HepG2 (cell line): Measurements from ENCODE around the gene ALDH3A2. TPM values are rescaled to one million over a fixed set of nuclear protein-coding genes. Genes with fewer than 3 reads are reported as not detected.

ENCODE experiments used
- ARID2 ChIP-seq: sonication (generic); formaldehyde crosslinking; IDR thresholded peaks from 2 replicates; pipeline ENCODE4 v1.8.1; 2022; ENCODE audit warnings: mild to moderate bottlenecking, missing genetic modification reagents, borderline replicate concordance
- BCLAF1 ChIP-seq: fragments of 450-650 bp; IDR thresholded peaks from 2 replicates; pipeline ENCODE4 v1.6.1; 2017; ENCODE audit warnings: mild to moderate bottlenecking
- CEBPZ ChIP-seq: IDR thresholded peaks from 2 replicates; pipeline ENCODE4 v1.6.1; 2012; ENCODE audit warnings: low read length, improper control_type of control experiment
- FOSL1 ChIP-seq: sonication (generic); formaldehyde crosslinking; IDR thresholded peaks from 2 replicates; pipeline ENCODE4 v1.9.0; 2021; ENCODE audit warnings: missing genetic modification reagents, borderline replicate concordance
- GZF1 ChIP-seq: sonication (generic); formaldehyde crosslinking; IDR thresholded peaks from 2 replicates; pipeline ENCODE4 v1.5.1; 2020; ENCODE audit warnings: mild to moderate bottlenecking, missing genetic modification reagents
- LCORL ChIP-seq, 2 experiments: fragments of 450-650 bp in 1 of 2; sonication (generic) in 1 of 2; formaldehyde crosslinking in 1 of 2; IDR thresholded peaks; 2 replicates each; pipeline versions ENCODE4 v1.5.0 to v1.6.1; 2017 to 2020; ENCODE audit warnings: antibody characterized with exemption in 1 of 2, missing genetic modification reagents in 1 of 2
- NFIC ChIP-seq: IDR thresholded peaks from 2 replicates; pipeline ENCODE4 v1.6.1; 2012; ENCODE audit warnings: mild to moderate bottlenecking, low read length, inconsistent platforms
- RARA ChIP-seq: IDR thresholded peaks from 2 replicates; pipeline ENCODE4 v1.6.1; 2016; ENCODE audit warnings: missing genetic modification reagents, missing compliant biosample characterization
- U2AF2 ChIP-seq: fragments of 200-400 bp; formaldehyde crosslinking; IDR thresholded peaks from 2 replicates; pipeline ENCODE4 v1.6.1; 2017; ENCODE audit warnings: low read depth, mild to moderate bottlenecking, low read length
- ZBTB1 ChIP-seq: sonication (generic); formaldehyde crosslinking; IDR thresholded peaks from 2 replicates; pipeline ENCODE4 v1.4.0; 2020; ENCODE audit warnings: missing genetic modification reagents, borderline replicate concordance
- ZC3H4 ChIP-seq: sonication (generic); formaldehyde crosslinking; IDR thresholded peaks from 2 replicates; pipeline ENCODE4 v1.4.0; 2020; ENCODE audit warnings: missing genetic modification reagents, borderline replicate concordance
- ZFP36 ChIP-seq: fragments of 150-350 bp; IDR thresholded peaks from 2 replicates; pipeline ENCODE4 v1.6.1; 2018; ENCODE audit warnings: borderline replicate concordance, low read length, low read depth; ENCODE audit not compliant: partially characterized antibody
- ZNF468 ChIP-seq: sonication (generic); formaldehyde crosslinking; IDR thresholded peaks from 2 replicates; pipeline ENCODE4 v1.8.0; 2022; ENCODE audit warnings: mild to moderate bottlenecking, moderate library complexity, missing genetic modification reagents
- ZNF572 ChIP-seq: sonication (generic); formaldehyde crosslinking; IDR thresholded peaks from 2 replicates; pipeline ENCODE4 v1.5.1; 2020; ENCODE audit warnings: mild to moderate bottlenecking, missing genetic modification reagents
- ZNF709 ChIP-seq: sonication (generic); formaldehyde crosslinking; IDR thresholded peaks from 2 replicates; pipeline ENCODE4 v1.5.0; 2020; ENCODE audit warnings: mild to moderate bottlenecking, missing genetic modification reagents
- ZZZ3 ChIP-seq: sonication (generic); formaldehyde crosslinking; IDR thresholded peaks from 2 replicates; pipeline ENCODE4 v1.4.0; 2020; ENCODE audit warnings: missing genetic modification reagents, mild to moderate bottlenecking, borderline replicate concordance
- polyA plus RNA-seq, 8 experiments: library from polyadenylated mRNA; depleted of rRNA in 3 of 8; stranded (reverse) in 7 of 8; unstranded in 1 of 8; fragments of >200 nt; fragmentation: Illumina TruSeq in 4 of 8; extraction: Trizol in 4 of 8; gene quantifications; 2 replicates each; pipeline versions ENCODE4 v1.2.1 to v1.2.3, GENCODE V29; 2011 to 2016; ENCODE audit warnings: low read depth in 4 of 8, missing spikeins in 1 of 8, mixed read lengths in 1 of 8; ENCODE audit not compliant: insufficient read depth in 1 of 8
- total RNA-seq, 5 experiments: library from RNA; depleted of rRNA; stranded (reverse); fragments of >200 nt; fragmentation: Illumina TruSeq; extraction: Trizol; gene quantifications; 2 replicates each; pipeline ENCODE4 v1.2.3, GENCODE V29; 2016; ENCODE audit warnings: low read depth in 1 of 5
- TF ChIP-seq, protein P1 (sequence below): sonication (generic); formaldehyde crosslinking; IDR thresholded peaks from 2 replicates; pipeline ENCODE4 v1.8.1; 2022; ENCODE audit warnings: low read depth, mild to moderate bottlenecking, missing genetic modification reagents
- TF ChIP-seq, protein P2 (sequence below): sonication (generic); formaldehyde crosslinking; IDR thresholded peaks from 2 replicates; pipeline ENCODE4 v1.8.0; 2023; ENCODE audit warnings: mild to moderate bottlenecking, missing genetic modification reagents
- TF ChIP-seq, protein P3 (sequence below): sonication (generic); formaldehyde crosslinking; IDR thresholded peaks from 2 replicates; pipeline ENCODE4 v1.8.1; 2023; ENCODE audit warnings: mild to moderate bottlenecking, missing genetic modification reagents, borderline replicate concordance

Gene ALDH3A2
- total and polyA plus RNA-seq, 2 of the 13 experiments (the other 11 are each of a cell fraction or from before 2014, with no cell fraction given) = 80.8 to 180 TPM

DNA sequence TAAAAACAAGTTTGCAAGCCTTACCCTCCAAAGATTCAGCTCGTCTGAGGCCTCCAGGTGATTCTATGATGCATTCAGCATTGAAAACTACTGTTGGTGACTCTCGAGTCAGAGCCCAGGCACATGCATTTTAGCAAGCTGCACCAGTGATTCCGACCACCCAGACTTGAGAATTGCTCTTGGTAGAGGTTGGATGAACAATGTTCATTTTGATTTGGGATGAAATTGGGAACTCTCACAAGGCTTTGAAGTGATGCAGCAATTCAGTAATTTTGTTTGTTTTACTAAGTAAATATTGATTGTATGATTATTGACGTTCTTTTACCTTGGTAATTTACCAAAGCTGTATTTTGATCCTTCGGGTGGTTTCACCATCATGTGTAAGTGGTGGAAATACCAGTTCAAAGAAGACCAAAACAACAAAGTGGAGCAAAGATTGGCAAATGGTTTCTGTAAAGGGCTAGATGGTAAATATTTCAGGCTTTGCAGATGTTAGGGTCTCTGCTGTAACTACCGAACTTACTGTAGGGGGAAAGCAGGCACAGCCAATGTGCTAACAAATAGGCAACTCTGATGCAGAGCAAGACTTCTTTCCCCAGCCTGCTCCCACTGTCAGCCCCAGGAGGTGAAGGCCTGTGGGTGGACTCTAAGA is 11.8 kb downstream of the ALDH3A2 start (continued):
- TF ChIP-seq GZF1 (peak; percentile 89; the same call in 1 of the 2 replicates), ZNF468 (CRISPR knock-in tag) (no peak), ZNF572 (CRISPR knock-in tag) (no peak), ZFP36 (no peak), ZBTB1 (no peak), ZNF709 (CRISPR knock-in tag) (no peak), ARID2 (CRISPR knock-in tag) (no peak), U2AF2 (no peak), LCORL (IDR thresholded peaks at IDR 0.05) (peak; percentile 95), LCORL (CRISPR knock-in tag; IDR thresholded peaks at IDR 0.05) (peak; percentile 91), ZZZ3 (CRISPR knock-in tag) (no peak), FOSL1 (no peak), NFIC (peak; percentile 97), BCLAF1 (no peak), CEBPZ (no peak), RARA (CRISPR knock-in tag) (peak; percentile 82), ZC3H4 (CRISPR knock-in tag) (no peak)
- TF ChIP-seq, protein P1, sequence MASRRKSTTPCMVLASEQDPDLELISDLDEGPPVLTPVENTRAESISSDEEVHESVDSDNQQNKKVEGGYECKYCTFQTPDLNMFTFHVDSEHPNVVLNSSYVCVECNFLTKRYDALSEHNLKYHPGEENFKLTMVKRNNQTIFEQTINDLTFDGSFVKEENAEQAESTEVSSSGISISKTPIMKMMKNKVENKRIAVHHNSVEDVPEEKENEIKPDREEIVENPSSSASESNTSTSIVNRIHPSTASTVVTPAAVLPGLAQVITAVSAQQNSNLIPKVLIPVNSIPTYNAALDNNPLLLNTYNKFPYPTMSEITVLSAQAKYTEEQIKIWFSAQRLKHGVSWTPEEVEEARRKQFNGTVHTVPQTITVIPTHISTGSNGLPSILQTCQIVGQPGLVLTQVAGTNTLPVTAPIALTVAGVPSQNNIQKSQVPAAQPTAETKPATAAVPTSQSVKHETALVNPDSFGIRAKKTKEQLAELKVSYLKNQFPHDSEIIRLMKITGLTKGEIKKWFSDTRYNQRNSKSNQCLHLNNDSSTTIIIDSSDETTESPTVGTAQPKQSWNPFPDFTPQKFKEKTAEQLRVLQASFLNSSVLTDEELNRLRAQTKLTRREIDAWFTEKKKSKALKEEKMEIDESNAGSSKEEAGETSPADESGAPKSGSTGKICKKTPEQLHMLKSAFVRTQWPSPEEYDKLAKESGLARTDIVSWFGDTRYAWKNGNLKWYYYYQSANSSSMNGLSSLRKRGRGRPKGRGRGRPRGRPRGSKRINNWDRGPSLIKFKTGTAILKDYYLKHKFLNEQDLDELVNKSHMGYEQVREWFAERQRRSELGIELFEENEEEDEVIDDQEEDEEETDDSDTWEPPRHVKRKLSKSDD (CRISPR knock-in tag) = no peak
- TF ChIP-seq, protein P2, sequence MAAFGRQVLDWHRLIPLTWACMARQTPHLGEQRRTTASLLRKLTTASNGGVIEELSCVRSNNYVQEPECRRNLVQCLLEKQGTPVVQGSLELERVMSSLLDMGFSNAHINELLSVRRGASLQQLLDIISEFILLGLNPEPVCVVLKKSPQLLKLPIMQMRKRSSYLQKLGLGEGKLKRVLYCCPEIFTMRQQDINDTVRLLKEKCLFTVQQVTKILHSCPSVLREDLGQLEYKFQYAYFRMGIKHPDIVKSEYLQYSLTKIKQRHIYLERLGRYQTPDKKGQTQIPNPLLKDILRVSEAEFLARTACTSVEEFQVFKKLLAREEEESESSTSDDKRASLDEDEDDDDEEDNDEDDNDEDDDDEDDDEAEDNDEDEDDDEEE (CRISPR knock-in tag) = no peak
- TF ChIP-seq, protein P3, sequence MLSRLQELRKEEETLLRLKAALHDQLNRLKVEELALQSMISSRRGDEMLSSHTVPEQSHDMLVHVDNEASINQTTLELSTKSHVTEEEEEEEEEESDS (CRISPR knock-in tag) = no peak
